Measurements from ENCODE around the gene FAM53C.

Gene FAM53C

DNA sequence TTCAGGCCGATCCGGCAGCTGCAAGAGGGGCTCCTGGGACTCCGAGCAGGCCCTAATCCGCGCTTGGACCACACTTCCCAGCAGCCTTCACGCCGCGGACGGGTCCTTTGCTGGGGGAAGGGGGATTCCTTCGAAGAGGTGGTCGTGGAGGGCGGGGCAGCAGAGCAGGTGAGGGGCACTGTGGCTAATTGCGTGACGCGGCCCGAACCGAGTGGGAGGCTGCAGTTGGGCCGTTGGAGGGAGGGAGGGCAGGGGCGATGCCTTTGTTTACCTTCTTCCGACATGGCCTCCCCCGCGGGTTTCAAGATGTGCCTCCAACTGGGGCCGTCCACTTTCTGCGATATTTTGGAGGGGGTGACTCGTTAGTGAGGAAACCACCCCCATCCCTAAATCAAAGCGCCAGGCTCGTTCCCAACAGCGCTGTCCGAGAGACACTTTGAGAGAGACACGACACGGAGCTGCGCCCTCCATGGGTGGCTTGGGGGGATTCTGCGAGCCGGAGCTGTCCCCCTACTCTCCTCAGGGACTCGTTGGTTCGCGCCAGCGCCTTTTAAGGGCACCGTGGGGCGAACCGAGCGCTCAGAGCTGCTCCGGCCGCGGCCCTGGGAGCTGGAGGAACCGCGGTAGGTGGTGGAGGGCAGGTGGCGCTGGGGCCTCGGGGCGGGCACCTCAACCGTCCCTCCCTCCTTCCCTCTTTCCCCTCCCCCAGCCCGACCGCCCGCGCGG, at the start of gene FAM53C:
Gene FAM53C, plus strand, starts transcription at position 582 of the 726 bp plus-strand sequence. CDS start 3,070 bp downstream, outside the sequence.
- peak; percentile 32; the same call in 1 of the 2 replicates for TF ChIP-seq TEAD4 (IDR thresholded peaks at IDR 0.05)
- TF ChIP-seq NFIC (IDR thresholded peaks at IDR 0.05): no peak
- TF ChIP-seq CREB1 (IDR thresholded peaks at IDR 0.05; ENCODE audit: low read depth): no peak
- no peak; the same call in 1 of the 2 replicates for TF ChIP-seq YY1 (IDR thresholded peaks at IDR 0.05; ENCODE audit: low read depth)
- TF ChIP-seq TCF12 (IDR thresholded peaks at IDR 0.05; ENCODE audit: low read depth): peak; percentile 63; the same call in 1 of the 2 replicates
- no peak for TF ChIP-seq FOXM1 (IDR thresholded peaks at IDR 0.05; ENCODE audit: borderline replicate concordance, low read depth)
- no peak for TF ChIP-seq RAD21 (IDR thresholded peaks at IDR 0.05; ENCODE audit: low read depth)
- peak; percentile 68; the same call in 1 of the 2 replicates for TF ChIP-seq EP300 (IDR thresholded peaks at IDR 0.05; ENCODE audit: borderline replicate concordance)
- TF ChIP-seq, protein P1, sequence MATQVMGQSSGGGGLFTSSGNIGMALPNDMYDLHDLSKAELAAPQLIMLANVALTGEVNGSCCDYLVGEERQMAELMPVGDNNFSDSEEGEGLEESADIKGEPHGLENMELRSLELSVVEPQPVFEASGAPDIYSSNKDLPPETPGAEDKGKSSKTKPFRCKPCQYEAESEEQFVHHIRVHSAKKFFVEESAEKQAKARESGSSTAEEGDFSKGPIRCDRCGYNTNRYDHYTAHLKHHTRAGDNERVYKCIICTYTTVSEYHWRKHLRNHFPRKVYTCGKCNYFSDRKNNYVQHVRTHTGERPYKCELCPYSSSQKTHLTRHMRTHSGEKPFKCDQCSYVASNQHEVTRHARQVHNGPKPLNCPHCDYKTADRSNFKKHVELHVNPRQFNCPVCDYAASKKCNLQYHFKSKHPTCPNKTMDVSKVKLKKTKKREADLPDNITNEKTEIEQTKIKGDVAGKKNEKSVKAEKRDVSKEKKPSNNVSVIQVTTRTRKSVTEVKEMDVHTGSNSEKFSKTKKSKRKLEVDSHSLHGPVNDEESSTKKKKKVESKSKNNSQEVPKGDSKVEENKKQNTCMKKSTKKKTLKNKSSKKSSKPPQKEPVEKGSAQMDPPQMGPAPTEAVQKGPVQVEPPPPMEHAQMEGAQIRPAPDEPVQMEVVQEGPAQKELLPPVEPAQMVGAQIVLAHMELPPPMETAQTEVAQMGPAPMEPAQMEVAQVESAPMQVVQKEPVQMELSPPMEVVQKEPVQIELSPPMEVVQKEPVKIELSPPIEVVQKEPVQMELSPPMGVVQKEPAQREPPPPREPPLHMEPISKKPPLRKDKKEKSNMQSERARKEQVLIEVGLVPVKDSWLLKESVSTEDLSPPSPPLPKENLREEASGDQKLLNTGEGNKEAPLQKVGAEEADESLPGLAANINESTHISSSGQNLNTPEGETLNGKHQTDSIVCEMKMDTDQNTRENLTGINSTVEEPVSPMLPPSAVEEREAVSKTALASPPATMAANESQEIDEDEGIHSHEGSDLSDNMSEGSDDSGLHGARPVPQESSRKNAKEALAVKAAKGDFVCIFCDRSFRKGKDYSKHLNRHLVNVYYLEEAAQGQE (IDR thresholded peaks at IDR 0.05; ENCODE audit: low read depth): 0 out of 2 replicates have a peak, but pooled peaks have one; percentile 24
- TF ChIP-seq, protein P2, sequence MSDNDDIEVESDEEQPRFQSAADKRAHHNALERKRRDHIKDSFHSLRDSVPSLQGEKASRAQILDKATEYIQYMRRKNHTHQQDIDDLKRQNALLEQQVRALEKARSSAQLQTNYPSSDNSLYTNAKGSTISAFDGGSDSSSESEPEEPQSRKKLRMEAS (IDR thresholded peaks at IDR 0.05): peak; percentile 74
- TF ChIP-seq CEBPB (IDR thresholded peaks at IDR 0.05): peak; percentile 16; the same call in 1 of the 2 replicates
- TF ChIP-seq EGR1 (IDR thresholded peaks at IDR 0.05): 0 out of 2 replicates have a peak, but pooled peaks have one; percentile 10
- no peak for TF ChIP-seq ZBTB7A (IDR thresholded peaks at IDR 0.05; ENCODE audit: low read depth)
- peak; percentile 99 for TF ChIP-seq TAF1 (IDR thresholded peaks at IDR 0.05; ENCODE audit: low read depth)
- TF ChIP-seq, protein P3, sequence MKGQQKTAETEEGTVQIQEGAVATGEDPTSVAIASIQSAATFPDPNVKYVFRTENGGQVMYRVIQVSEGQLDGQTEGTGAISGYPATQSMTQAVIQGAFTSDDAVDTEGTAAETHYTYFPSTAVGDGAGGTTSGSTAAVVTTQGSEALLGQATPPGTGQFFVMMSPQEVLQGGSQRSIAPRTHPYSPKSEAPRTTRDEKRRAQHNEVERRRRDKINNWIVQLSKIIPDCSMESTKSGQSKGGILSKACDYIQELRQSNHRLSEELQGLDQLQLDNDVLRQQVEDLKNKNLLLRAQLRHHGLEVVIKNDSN (IDR thresholded peaks at IDR 0.05): no peak

DNA sequence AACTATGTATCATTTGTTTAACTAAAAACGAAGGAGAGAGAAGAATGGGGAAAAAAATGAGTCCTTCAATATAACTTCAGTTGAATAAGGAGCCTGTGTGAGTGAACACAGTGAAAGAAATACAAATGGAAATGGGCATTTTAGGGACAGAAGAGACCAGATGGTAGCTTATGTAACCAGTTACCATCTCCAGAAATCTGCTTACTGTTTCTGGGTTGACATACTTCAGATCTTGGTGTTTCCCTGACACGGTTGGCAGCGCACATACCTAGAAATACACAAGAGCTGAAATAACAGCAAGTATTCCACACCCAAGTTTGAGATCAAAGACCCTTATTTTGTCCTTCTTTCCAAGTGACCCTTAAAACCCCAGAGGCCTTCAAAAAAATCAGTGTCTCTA, 48.8 kb upstream of the FAM53C start:
- TF ChIP-seq, protein P3 (IDR thresholded peaks at IDR 0.05): no peak
- TF ChIP-seq YY1 (IDR thresholded peaks at IDR 0.05; ENCODE audit: low read depth) (no peak), CEBPB (IDR thresholded peaks at IDR 0.05) (no peak), ZBTB7A (IDR thresholded peaks at IDR 0.05; ENCODE audit: low read depth) (no peak), FOXM1 (IDR thresholded peaks at IDR 0.05; ENCODE audit: borderline replicate concordance, low read depth) (no peak), RAD21 (IDR thresholded peaks at IDR 0.05; ENCODE audit: low read depth) (no peak)

DNA sequence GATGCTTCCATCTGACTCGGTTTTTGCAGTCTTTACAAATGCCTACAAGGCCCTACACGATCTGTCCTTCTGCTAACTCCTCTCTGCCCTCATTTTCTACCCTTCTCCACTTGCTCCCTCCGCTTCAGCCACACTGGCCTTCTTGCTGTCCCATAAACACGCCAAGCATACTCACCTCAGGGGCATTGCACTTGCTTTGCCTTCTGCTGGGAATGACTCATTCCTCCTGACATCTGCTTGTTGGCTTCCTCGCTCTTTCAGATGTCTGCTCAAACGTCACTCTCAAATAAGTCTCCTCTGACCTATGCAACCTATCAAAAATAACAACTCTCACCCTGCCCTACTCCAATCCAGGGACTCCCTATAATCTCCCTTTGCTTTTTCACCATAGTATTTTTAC, 34.7 kb upstream of the FAM53C start:
- TF ChIP-seq EGR1 (IDR thresholded peaks at IDR 0.05) (no peak), ZBTB7A (IDR thresholded peaks at IDR 0.05; ENCODE audit: low read depth) (no peak), CREB1 (IDR thresholded peaks at IDR 0.05; ENCODE audit: low read depth) (no peak), TAF1 (IDR thresholded peaks at IDR 0.05; ENCODE audit: low read depth) (no peak), RAD21 (IDR thresholded peaks at IDR 0.05; ENCODE audit: low read depth) (no peak), YY1 (IDR thresholded peaks at IDR 0.05; ENCODE audit: low read depth) (no peak)
- TF ChIP-seq, protein P3 (IDR thresholded peaks at IDR 0.05): no peak
- TF ChIP-seq, protein P2 (IDR thresholded peaks at IDR 0.05): no peak

DNA sequence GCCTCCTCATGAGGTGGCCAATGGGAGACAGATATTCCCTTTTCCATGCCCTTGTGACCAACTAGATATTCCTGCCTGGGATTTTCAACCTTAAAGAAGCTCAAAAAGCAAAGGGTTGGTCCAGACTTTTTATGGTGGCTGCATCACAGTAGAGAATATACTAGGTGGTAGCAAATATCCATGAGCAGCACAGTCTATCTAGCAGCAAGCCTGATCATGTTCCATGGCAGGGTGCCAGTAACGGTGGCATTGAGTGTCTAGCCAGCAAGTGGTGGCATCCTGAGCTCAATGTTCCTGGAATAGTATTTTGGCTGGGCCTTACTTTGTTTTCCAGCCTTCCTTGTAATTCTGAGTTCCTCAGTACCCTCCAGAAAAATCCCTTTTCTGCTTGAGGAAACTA, 32.3 kb upstream of the FAM53C start:
- TF ChIP-seq TCF12 (IDR thresholded peaks at IDR 0.05; ENCODE audit: low read depth) (no peak), NFIC (IDR thresholded peaks at IDR 0.05) (peak; percentile 42), TAF1 (IDR thresholded peaks at IDR 0.05; ENCODE audit: low read depth) (no peak), ZBTB7A (IDR thresholded peaks at IDR 0.05; ENCODE audit: low read depth) (no peak)
- TF ChIP-seq, protein P2 (IDR thresholded peaks at IDR 0.05): no peak
- TF ChIP-seq, protein P1 (IDR thresholded peaks at IDR 0.05; ENCODE audit: low read depth): no peak

DNA sequence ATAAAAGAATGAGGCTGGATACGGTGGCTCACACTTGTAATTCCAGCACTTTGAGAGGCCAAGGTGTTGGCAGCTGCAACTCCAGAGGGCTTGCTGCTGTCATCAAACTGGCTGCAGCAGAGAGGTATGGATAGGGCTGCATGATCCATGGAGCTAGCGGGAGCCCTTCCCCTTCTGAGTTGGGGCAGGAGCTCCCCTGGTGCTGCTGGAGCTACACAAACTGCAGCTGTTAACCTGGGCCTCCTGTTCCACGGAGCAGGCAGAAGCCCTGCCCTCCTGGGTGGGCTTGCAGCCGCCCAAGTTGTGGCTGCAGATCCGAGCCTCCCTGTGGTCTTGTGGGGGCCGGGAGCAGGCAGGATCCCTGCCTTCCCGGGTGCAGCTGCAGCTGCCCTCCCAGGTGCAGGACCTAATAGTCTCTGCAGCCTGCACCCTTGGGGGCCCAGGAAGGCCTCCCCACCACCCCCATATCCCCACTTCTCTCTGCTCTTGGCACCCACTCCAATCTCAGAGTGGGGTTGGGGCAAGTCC, 22.3 kb upstream of the FAM53C start:
- no peak for TF ChIP-seq EP300 (IDR thresholded peaks at IDR 0.05; ENCODE audit: borderline replicate concordance)
- no peak for TF ChIP-seq ZBTB7A (IDR thresholded peaks at IDR 0.05; ENCODE audit: low read depth)
- TF ChIP-seq, protein P3 (IDR thresholded peaks at IDR 0.05): no peak
- no peak for TF ChIP-seq RAD21 (IDR thresholded peaks at IDR 0.05; ENCODE audit: low read depth)
- TF ChIP-seq NFIC (IDR thresholded peaks at IDR 0.05): no peak
- no peak for TF ChIP-seq TCF12 (IDR thresholded peaks at IDR 0.05; ENCODE audit: low read depth)
- no peak for TF ChIP-seq TEAD4 (IDR thresholded peaks at IDR 0.05)
- no peak for TF ChIP-seq CREB1 (IDR thresholded peaks at IDR 0.05; ENCODE audit: low read depth)
- no peak for TF ChIP-seq CEBPB (IDR thresholded peaks at IDR 0.05)
- TF ChIP-seq TAF1 (IDR thresholded peaks at IDR 0.05; ENCODE audit: low read depth): no peak
- no peak for TF ChIP-seq YY1 (IDR thresholded peaks at IDR 0.05; ENCODE audit: low read depth)
- TF ChIP-seq, protein P1 (IDR thresholded peaks at IDR 0.05; ENCODE audit: low read depth): no peak
- TF ChIP-seq, protein P2 (IDR thresholded peaks at IDR 0.05): no peak
- no peak for TF ChIP-seq EGR1 (IDR thresholded peaks at IDR 0.05)
- no peak for TF ChIP-seq FOXM1 (IDR thresholded peaks at IDR 0.05; ENCODE audit: borderline replicate concordance, low read depth)
